Measurements from ENCODE around the gene DPYD.
"Not testable (repeated sequence)": the region's sequence is repeated elsewhere in the genome, so short reads cannot be mapped to it uniquely, and the experiment has no call there.

Gene DPYD

DNA sequence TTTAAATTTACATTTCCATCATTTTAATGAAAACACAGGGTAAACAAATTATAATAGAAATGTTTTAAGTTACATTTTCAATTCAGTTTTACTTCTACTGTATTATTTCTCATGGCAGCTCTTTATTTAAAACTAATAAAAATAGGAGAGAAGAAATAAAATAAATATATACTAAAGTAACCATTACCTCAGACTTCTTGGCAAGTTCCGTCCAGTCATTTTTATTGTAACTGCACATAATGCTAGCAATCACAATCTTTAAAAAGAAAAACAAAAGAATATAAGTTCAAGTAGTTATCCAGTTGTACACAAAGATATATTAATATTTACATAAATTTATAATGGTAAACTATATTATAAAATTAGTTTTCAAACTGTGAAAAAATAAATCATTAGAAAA, 538.6 kb downstream of the DPYD start:
- in situ Hi-C loops (cut with MboI; ENCODE audit: low sequenced_read_pairs): no loop called here

DNA sequence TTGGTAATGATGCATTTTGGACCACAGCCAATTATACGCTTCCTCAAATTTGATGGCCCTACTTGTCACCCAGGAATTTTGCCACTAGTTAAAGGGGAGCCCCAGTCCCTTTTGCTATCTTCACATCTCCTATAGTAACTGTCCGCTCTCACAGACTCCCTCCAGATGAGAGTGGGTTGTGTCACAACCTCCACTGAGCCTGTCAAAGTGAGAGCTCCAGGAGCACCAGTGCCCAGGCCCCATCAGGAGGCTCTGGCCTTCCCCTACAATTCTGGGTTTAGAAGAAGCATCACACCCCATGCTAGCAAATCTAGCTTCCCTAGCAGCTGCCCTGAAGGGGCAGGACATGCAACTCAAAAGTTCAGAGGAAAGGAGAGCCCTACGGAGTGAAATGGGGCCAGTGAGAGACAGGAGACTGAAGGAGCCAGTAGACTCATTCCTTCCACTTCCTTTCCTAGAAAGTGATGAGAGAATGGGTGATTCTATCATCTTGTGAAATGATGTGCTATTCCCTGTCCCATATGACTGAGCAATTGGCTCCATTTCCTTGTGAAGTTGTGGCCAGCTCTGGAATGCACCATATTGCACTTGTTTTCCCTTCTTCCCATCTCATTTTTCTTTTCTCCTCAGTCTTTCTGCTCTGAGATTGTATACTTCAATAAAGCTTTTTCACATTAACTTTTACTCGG, 541.3 kb downstream of the DPYD start:
- in situ Hi-C loops (cut with MboI; ENCODE audit: low sequenced_read_pairs): no loop called here

GRCh38 chr1:97378596-97378995, 542.2 kb downstream of the DPYD start:
- in situ Hi-C loops (cut with MboI; ENCODE audit: low sequenced_read_pairs): no loop called here

GRCh38 chr1:97377432-97378034, 543.3 kb downstream of the DPYD start:
- in situ Hi-C loops (cut with MboI; ENCODE audit: low sequenced_read_pairs): no loop called here

GRCh38 chr1:97373000-97373399, 547.8 kb downstream of the DPYD start:
- in situ Hi-C loops (cut with MboI; ENCODE audit: low sequenced_read_pairs): no loop called here

- in situ Hi-C loops (cut with MboI; ENCODE audit: low sequenced_read_pairs): no loop called here
Measured at GRCh38 chr1:97372531-97372930, 548.3 kb downstream of the DPYD start.

- in situ Hi-C loops (cut with MboI; ENCODE audit: low sequenced_read_pairs): no loop called here
Measured at GRCh38 chr1:97368296-97368695, 552.5 kb downstream of the DPYD start.

- in situ Hi-C loops (cut with MboI; ENCODE audit: low sequenced_read_pairs): no loop called here
Measured at GRCh38 chr1:97366984-97367383, 553.9 kb downstream of the DPYD start.

- in situ Hi-C loops (cut with MboI; ENCODE audit: low sequenced_read_pairs): no loop called here
Measured at GRCh38 chr1:97365026-97365425, 555.8 kb downstream of the DPYD start.

GRCh38 chr1:97364086-97364485, 556.7 kb downstream of the DPYD start:
- in situ Hi-C loops (cut with MboI; ENCODE audit: low sequenced_read_pairs): no loop called here

- in situ Hi-C loops (cut with MboI; ENCODE audit: low sequenced_read_pairs): no loop called here
Measured at GRCh38 chr1:97356309-97356708, 564.5 kb downstream of the DPYD start.

DNA sequence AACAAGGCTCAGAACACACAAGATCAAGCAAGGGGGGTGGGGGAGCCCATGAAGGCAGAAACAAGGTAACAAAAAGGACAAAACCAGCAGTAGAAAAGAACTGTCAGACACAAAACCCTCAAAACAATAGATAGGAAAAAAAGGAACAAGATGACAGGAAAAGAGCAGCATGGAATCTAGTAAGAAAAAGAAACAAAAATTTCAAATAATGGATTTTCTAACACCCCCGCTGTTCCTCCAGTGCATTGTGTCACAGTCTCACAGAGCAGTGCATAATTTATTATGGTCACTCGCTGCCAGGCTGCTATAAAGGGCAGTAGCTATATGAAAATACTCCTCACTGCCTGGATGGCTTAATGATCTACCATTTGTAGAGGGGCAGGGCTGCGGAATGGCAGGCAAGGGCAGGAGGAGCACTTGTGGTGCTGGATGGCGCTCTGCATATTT, 567.9 kb downstream of the DPYD start:
- in situ Hi-C loops (cut with MboI; ENCODE audit: low sequenced_read_pairs): no loop called here

DNA sequence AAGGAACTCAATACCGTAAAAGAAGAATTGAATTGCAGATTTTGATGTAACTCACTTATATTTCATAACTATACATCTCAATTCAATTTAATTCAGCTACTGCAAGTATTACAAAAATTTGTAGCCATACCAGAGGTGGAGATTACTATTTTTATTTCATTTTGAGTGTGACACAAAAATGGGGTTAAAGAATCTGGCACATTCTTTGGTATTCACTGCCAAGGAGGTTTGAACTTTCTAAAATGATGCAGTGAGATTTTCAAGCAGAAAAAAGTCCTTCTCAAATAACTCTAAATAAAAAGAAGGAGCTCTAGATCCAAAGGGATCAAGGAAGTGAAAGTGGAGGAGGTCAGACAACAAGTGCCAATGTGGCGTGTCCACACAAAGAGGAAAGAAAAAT, 569.0 kb downstream of the DPYD start:
- in situ Hi-C loops (cut with MboI; ENCODE audit: low sequenced_read_pairs): no loop called here

DNA sequence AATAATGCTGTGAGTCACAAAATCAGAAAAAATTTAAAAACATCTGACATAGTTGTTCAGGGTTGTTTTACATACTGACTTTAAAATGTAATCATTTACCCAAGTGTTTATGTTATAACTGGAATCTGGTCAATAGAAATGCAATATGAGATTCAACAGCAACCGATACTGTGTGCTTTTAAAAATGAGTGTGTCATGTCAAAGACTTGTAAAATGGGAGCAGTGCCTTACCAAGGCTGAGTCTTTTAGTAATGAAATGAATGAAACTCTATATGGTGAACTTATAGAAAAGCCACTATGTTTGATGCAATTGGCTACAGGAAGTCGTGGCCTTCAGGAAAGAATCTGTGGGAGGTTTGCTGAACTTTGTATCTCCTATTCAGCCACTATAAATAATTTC, 570.2 kb downstream of the DPYD start:
- in situ Hi-C loops (cut with MboI; ENCODE audit: low sequenced_read_pairs): no loop called here

- in situ Hi-C loops (cut with MboI; ENCODE audit: low sequenced_read_pairs): no loop called here
Measured at GRCh38 chr1:97350241-97350640, 570.6 kb downstream of the DPYD start.

DNA sequence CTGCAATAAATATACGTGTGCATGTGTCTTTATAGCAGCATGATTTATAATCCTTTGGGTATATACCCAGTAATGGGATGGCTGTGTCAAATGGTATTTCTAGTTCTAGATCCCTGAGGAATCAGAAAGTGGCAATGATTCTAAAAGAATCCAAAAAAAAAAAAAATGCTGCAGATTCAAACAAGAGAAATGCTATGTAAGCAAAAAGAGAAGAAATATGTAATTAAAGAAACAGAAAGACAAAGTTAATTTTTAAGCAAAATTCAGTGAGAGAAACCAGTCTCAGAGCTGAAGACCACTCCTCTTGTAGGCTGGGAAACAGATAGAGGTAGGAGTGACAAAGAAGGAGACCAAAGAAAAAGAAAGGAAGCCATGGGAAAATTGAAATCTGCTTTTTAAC, 571.0 kb downstream of the DPYD start:
- in situ Hi-C loops (cut with MboI; ENCODE audit: low sequenced_read_pairs): not testable (repeated sequence)

GRCh38 chr1:97348599-97349265, 572.1 kb downstream of the DPYD start:
- in situ Hi-C loops (cut with MboI; ENCODE audit: low sequenced_read_pairs): no loop called here

DNA sequence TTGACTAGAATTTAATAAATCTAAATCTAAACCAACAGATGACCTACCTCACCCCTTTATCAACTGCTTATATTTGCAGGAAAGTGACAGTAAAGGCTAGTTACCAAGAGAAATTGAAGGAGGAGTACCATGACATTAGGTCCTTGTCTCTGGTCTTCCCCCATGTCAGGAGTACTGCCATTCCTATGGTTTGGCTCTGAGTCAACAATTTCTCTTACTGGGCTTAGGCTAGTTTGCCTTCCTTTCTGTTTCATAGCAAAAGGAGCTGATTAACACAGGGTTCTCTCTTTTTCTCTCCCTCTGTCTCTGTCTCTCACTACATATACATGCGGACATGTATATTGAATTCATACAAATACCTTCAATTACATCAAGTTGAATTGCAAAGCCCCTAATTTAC, 579.9 kb downstream of the DPYD start:
- in situ Hi-C loops (cut with MboI; ENCODE audit: low sequenced_read_pairs): no loop called here

DNA sequence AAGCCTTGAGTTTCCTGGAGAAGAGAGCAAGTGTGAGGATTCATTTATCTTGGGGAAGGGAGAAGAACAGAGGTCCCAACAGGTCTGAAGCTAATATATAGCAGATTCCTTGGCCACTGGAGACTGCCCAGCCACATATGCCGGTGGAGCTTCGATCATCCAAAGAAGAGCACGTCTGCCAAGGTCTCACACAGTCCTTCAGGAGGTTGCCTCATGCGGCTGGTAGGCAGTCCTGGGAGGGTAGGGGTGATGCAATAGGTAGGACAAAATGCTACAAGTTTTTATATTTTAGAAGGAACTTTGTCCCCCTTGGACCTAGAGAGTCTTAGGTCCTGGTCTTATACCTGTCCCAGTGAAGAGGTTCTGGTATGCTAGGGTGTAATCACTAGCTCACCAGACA, 582.5 kb downstream of the DPYD start:
- in situ Hi-C loops (cut with MboI; ENCODE audit: low sequenced_read_pairs): no loop called here

GRCh38 chr1:97337250-97338030, 583.4 kb downstream of the DPYD start:
- in situ Hi-C loops (cut with MboI; ENCODE audit: low sequenced_read_pairs): no loop called here

GRCh38 chr1:97334454-97334853, 586.4 kb downstream of the DPYD start:
- in situ Hi-C loops (cut with MboI; ENCODE audit: low sequenced_read_pairs): no loop called here

- in situ Hi-C loops (cut with MboI; ENCODE audit: low sequenced_read_pairs): no loop called here
Measured at GRCh38 chr1:97332716-97333115, 588.1 kb downstream of the DPYD start.
